ENCODE measurements around the gene DAO.

Gene DAO

GRCh38 chr12:108875280-108875679 is 4.6 kb upstream of the DAO start:
- DNase-seq (ENCODE audit: low read depth in 1 of 2, low spot score in 1 of 2) = no peak
- TF ChIP-seq GABPA (IDR thresholded peaks at IDR 0.05; ENCODE audit: low read depth) = no peak
- TF ChIP-seq REST (IDR thresholded peaks at IDR 0.05; ENCODE audit: insufficient replicate concordance, low read depth) = no peak
- no peak for TF ChIP-seq CTCF (IDR thresholded peaks at IDR 0.05; ENCODE audit: insufficient read depth, low read length)
- no peak for TF ChIP-seq POLR2AphosphoS5 (IDR thresholded peaks at IDR 0.05; ENCODE audit: low read depth)
- no peak for TF ChIP-seq SPI1 (IDR thresholded peaks at IDR 0.05; ENCODE audit: borderline replicate concordance, low read depth)
- Histone ChIP-seq H3K4me3 (replicated peaks; ENCODE audit: insufficient read depth, low read length) (no peak overlapping the region), H3K27me3 (ENCODE audit: insufficient read depth, poor library complexity, severe bottlenecking) (no peaks in the 10 kb centered on the region), H3K27ac (replicated peaks) (no peak overlapping the region)

GRCh38 chr12:108875682-108876361 is 4.1 kb upstream of the DAO start:
- H3K27me3 ChIP-seq (ENCODE audit: insufficient read depth, poor library complexity, severe bottlenecking) = no peaks in the 10 kb centered on the region
- peak in 1 of 2 experiments; percentile 57 for DNase-seq (ENCODE audit: low read depth in 1 of 2, low spot score in 1 of 2)
- TF ChIP-seq CTCF (IDR thresholded peaks at IDR 0.05; ENCODE audit: insufficient read depth, low read length) = no peak
- no peak for TF ChIP-seq SPI1 (IDR thresholded peaks at IDR 0.05; ENCODE audit: borderline replicate concordance, low read depth)
- no peak for TF ChIP-seq GABPA (IDR thresholded peaks at IDR 0.05; ENCODE audit: low read depth)
- no peak for TF ChIP-seq POLR2AphosphoS5 (IDR thresholded peaks at IDR 0.05; ENCODE audit: low read depth)
- TF ChIP-seq REST (IDR thresholded peaks at IDR 0.05; ENCODE audit: insufficient replicate concordance, low read depth) = no peak
- H3K27ac ChIP-seq (replicated peaks) = no peak overlapping the region
- H3K4me3 ChIP-seq (replicated peaks; ENCODE audit: insufficient read depth, low read length) = no peak overlapping the region

- DNase-seq (ENCODE audit: low read depth in 1 of 2, low spot score in 1 of 2) = no peak
- Histone ChIP-seq H3K27me3 (ENCODE audit: insufficient read depth, poor library complexity, severe bottlenecking) (no peaks in the 10 kb centered on the region), H3K27ac (replicated peaks) (no peak overlapping the region), H3K4me3 (replicated peaks; ENCODE audit: insufficient read depth, low read length) (no peak overlapping the region)
- TF ChIP-seq SPI1 (IDR thresholded peaks at IDR 0.05; ENCODE audit: borderline replicate concordance, low read depth) = no peak
- TF ChIP-seq REST (IDR thresholded peaks at IDR 0.05; ENCODE audit: insufficient replicate concordance, low read depth) = no peak
- no peak for TF ChIP-seq GABPA (IDR thresholded peaks at IDR 0.05; ENCODE audit: low read depth)
- no peak for TF ChIP-seq POLR2AphosphoS5 (IDR thresholded peaks at IDR 0.05; ENCODE audit: low read depth)
- TF ChIP-seq CTCF (IDR thresholded peaks at IDR 0.05; ENCODE audit: insufficient read depth, low read length) = no peak
These were observed 3.3 kb upstream of the DAO start for GRCh38 chr12:108876550-108876949.

Data from HL-60 (cell line).